Endometrial microvascular endothelial cells (primary cell): ENCODE data around the gene SLC46A3. TPM values are rescaled to one million over a fixed set of nuclear protein-coding genes. Genes with fewer than 3 reads are reported as not detected.
"Not testable (repeated sequence)": the region's sequence is repeated elsewhere in the genome, so short reads cannot be mapped to it uniquely, and the experiment has no call there.

Experiments used
- in situ Hi-C: cut with HindIII; loops from 2 replicates; pipeline ENCODE4 v1.10.0; 2017; ENCODE audit warnings: low sequenced_read_pairs, low pct_unique_long_range_greater_than_20kb; ENCODE audit errors: inconsistent ontology term
- total RNA-seq: library from RNA; depleted of rRNA; stranded (reverse); fragments of >200 nt; gene quantifications from one replicate; pipeline ENCODE4 v1.2.3, GENCODE V29; 2015; ENCODE audit errors: inconsistent ontology term

SLC46A3 gene
- 0.65 TPM for total RNA-seq

GRCh38 chr13:28718543-28719226, at the start of gene SLC46A3:
TSS of gene SLC46A3 (minus strand) at chr13:28718970. CDS start at chr13:28717998, 972 bp downstream.
- in situ Hi-C loops = no loop called here

- in situ Hi-C loops = no loop called here
Observed at GRCh38 chr13:28763887-28764286, 45.1 kb upstream of the SLC46A3 start.

- in situ Hi-C loops = no loop called here
Observed at GRCh38 chr13:28761586-28761985, 42.8 kb upstream of the SLC46A3 start.

GRCh38 chr13:28755546-28755870, 36.7 kb upstream of the SLC46A3 start:
- in situ Hi-C loops = no loop called here

GRCh38 chr13:28754698-28755545, 36.2 kb upstream of the SLC46A3 start:
- in situ Hi-C loops = no loop called here

GRCh38 chr13:28753946-28754345, 35.2 kb upstream of the SLC46A3 start:
- in situ Hi-C loops = no loop called here

- in situ Hi-C loops = no loop called here
Observed at GRCh38 chr13:28753208-28753892, 34.6 kb upstream of the SLC46A3 start.

GRCh38 chr13:28751175-28751960, 32.6 kb upstream of the SLC46A3 start:
- in situ Hi-C loops = no loop called here

- in situ Hi-C loops = no loop called here
Observed at GRCh38 chr13:28750187-28751045, 31.6 kb upstream of the SLC46A3 start.

GRCh38 chr13:28747851-28748250, 29.1 kb upstream of the SLC46A3 start:
- in situ Hi-C loops = no loop called here

- in situ Hi-C loops = no loop called here
Observed at GRCh38 chr13:28746287-28746612, 27.5 kb upstream of the SLC46A3 start.

- in situ Hi-C loops = no loop called here
Observed at GRCh38 chr13:28744656-28745055, 25.9 kb upstream of the SLC46A3 start.

- in situ Hi-C loops = no loop called here
Observed at GRCh38 chr13:28744091-28744536, 25.3 kb upstream of the SLC46A3 start.

- in situ Hi-C loops = no loop called here
Observed at GRCh38 chr13:28743499-28744083, 24.8 kb upstream of the SLC46A3 start.

- in situ Hi-C loops = no loop called here
Observed at GRCh38 chr13:28743020-28743419, 24.2 kb upstream of the SLC46A3 start.

GRCh38 chr13:28742445-28742844, 23.7 kb upstream of the SLC46A3 start:
- in situ Hi-C loops = not testable (repeated sequence)

GRCh38 chr13:28741084-28741491, 22.3 kb upstream of the SLC46A3 start:
- in situ Hi-C loops = no loop called here

- in situ Hi-C loops = no loop called here
Observed at GRCh38 chr13:28739376-28739775, 20.6 kb upstream of the SLC46A3 start.
